ENCODE data around the gene CRYBG3. TPM values are rescaled to one million over a fixed set of nuclear protein-coding genes. Genes with fewer than 3 reads are reported as not detected.
"Not testable (repeated sequence)": the region's sequence is repeated elsewhere in the genome, so short reads cannot be mapped to it uniquely, and the experiment has no call there.

The CRYBG3 gene
- total and polyA plus RNA-seq, 5 donors from 2014 or later: 1.1 to 4.4 (median 1.3) TPM

- Histone ChIP-seq H3K9me3 (ENCODE audit: control insufficient read depth in 2 of 2, low read length in 2 of 2) (peaks cover 4 to 7% of the 10 kb centered on the region in 2 experiments), H3K36me3 (ENCODE audit: control insufficient read depth, insufficient read depth, low read length) (no peaks in the 10 kb centered on the region), H3K27ac (ENCODE audit: insufficient read depth, low read length, poor library complexity, severe bottlenecking) (no peak overlapping the region), H3K4me3 (ENCODE audit: low read depth, low read length) (no peak overlapping the region), H3K27me3 (ENCODE audit: control insufficient read depth, insufficient read depth, low read length) (no peaks in the 10 kb centered on the region), H3K4me1 (ENCODE audit: control insufficient read depth, insufficient read depth, low read length, poor library complexity, severe bottlenecking) (no peaks in the 10 kb centered on the region)
- Mint-ChIP-seq H3K4me1 (peaks cover 0 to 10% (median 5%) of the 10 kb centered on the region in 4 donors), H3K4me3 (peak overlapping the region in 1 of 4 donors; percentile 20), H3K27ac (peak overlapping the region in 1 of 3 donors; percentile 7), H3K36me3 (peaks cover 5% of the 10 kb centered on the region), H3K9me3 (no peaks in the 10 kb centered on the region), H3K27me3 (peaks cover 4% of the 10 kb centered on the region)
- ATAC-seq (ENCODE audit: low read depth in 2 of 2): no peak
- DNase-seq: no peak
These were observed 79.8 kb downstream of the CRYBG3 start for GRCh38 chr3:97901313-97902248.

GRCh38 chr3:97909830-97910229 lies 88.0 kb downstream of the CRYBG3 start:
- H3K36me3 ChIP-seq (ENCODE audit: control insufficient read depth, insufficient read depth, low read length); H3K4me3 ChIP-seq (ENCODE audit: low read depth, low read length); H3K9me3 ChIP-seq (ENCODE audit: control insufficient read depth in 2 of 2, low read length in 2 of 2); ATAC-seq (ENCODE audit: low read depth in 2 of 2); H3K27me3 ChIP-seq (ENCODE audit: control insufficient read depth, insufficient read depth, low read length); H3K27ac ChIP-seq (ENCODE audit: insufficient read depth, low read length, poor library complexity, severe bottlenecking); H3K27me3 Mint-ChIP-seq: not testable (repeated sequence)
- peaks cover 18% of the 10 kb centered on the region for H3K4me1 ChIP-seq (ENCODE audit: control insufficient read depth, insufficient read depth, low read length, poor library complexity, severe bottlenecking)
- Mint-ChIP-seq H3K36me3 (peaks cover 23% of the 10 kb centered on the region), H3K27ac (peak overlapping the region in 2 of 3 donors; percentile 86 to 95), H3K9me3 (peaks cover 0 to 17% (median 0%) of the 10 kb centered on the region in 7 donors), H3K4me1 (peaks cover 22 to 39% (median 32%) of the 10 kb centered on the region in 4 donors), H3K4me3 (peak overlapping the region; percentile 80 to 95 (median 86))
- peak in 1 of 3 donors; percentile 19 for DNase-seq

GRCh38 chr3:97910236-97910831 lies 88.5 kb downstream of the CRYBG3 start:
- peaks cover 23% of the 10 kb centered on the region for H3K36me3 Mint-ChIP-seq
- ATAC-seq (ENCODE audit: low read depth in 2 of 2): peak; percentile 16 to 22
- peak overlapping the region; percentile 59 for H3K27ac ChIP-seq (ENCODE audit: insufficient read depth, low read length, poor library complexity, severe bottlenecking)

GRCh38 chr3:97910931-97911351 lies 89.1 kb downstream of the CRYBG3 start:
- no peaks in the 10 kb centered on the region for H3K36me3 ChIP-seq (ENCODE audit: control insufficient read depth, insufficient read depth, low read length)
- H3K4me3 ChIP-seq (ENCODE audit: low read depth, low read length): peak overlapping the region; percentile 28
- H3K27me3 ChIP-seq (ENCODE audit: control insufficient read depth, insufficient read depth, low read length): no peaks in the 10 kb centered on the region
- DNase-seq: peak in 2 of 3 donors; percentile 14 to 66
- H3K27ac ChIP-seq (ENCODE audit: insufficient read depth, low read length, poor library complexity, severe bottlenecking): peak overlapping the region; percentile 59
- ATAC-seq (ENCODE audit: low read depth in 2 of 2): peak; percentile 58 to 69
- Mint-ChIP-seq H3K27ac (peak overlapping the region; percentile 78 to 95 (median 86)), H3K36me3 (peaks cover 23% of the 10 kb centered on the region), H3K27me3 (no peaks in the 10 kb centered on the region), H3K4me3 (peak overlapping the region; percentile 80 to 95 (median 86)), H3K4me1 (peaks cover 28 to 46% (median 32%) of the 10 kb centered on the region in 4 donors), H3K9me3 (peaks cover 0 to 17% (median 0%) of the 10 kb centered on the region in 7 donors)
- peaks cover 18% of the 10 kb centered on the region for H3K4me1 ChIP-seq (ENCODE audit: control insufficient read depth, insufficient read depth, low read length, poor library complexity, severe bottlenecking)
- H3K9me3 ChIP-seq (ENCODE audit: control insufficient read depth in 2 of 2, low read length in 2 of 2): no peaks in the 10 kb centered on the region

More at GRCh38 chr3:97910236-97910831, 88.5 kb downstream of the CRYBG3 start:
- H3K27me3 Mint-ChIP-seq; H3K9me3 ChIP-seq (ENCODE audit: control insufficient read depth in 2 of 2, low read length in 2 of 2); H3K36me3 ChIP-seq (ENCODE audit: control insufficient read depth, insufficient read depth, low read length); H3K27me3 ChIP-seq (ENCODE audit: control insufficient read depth, insufficient read depth, low read length): not testable (repeated sequence)
- Mint-ChIP-seq H3K4me3 (peak overlapping the region; percentile 80 to 95 (median 86)), H3K27ac (peak overlapping the region; percentile 78 to 95 (median 86)), H3K4me1 (peaks cover 26 to 43% (median 32%) of the 10 kb centered on the region in 4 donors), H3K9me3 (peaks cover 0 to 17% (median 0%) of the 10 kb centered on the region in 7 donors)
- Histone ChIP-seq H3K4me3 (ENCODE audit: low read depth, low read length) (peak overlapping the region; percentile 28), H3K4me1 (ENCODE audit: control insufficient read depth, insufficient read depth, low read length, poor library complexity, severe bottlenecking) (peaks cover 18% of the 10 kb centered on the region)
- peak; percentile 1 to 61 (median 5) for DNase-seq

GRCh38 chr3:97911459-97911858 lies 89.6 kb downstream of the CRYBG3 start:
- Histone ChIP-seq H3K27ac (ENCODE audit: insufficient read depth, low read length, poor library complexity, severe bottlenecking) (peak overlapping the region; percentile 59), H3K4me3 (ENCODE audit: low read depth, low read length) (peak overlapping the region; percentile 9), H3K27me3 (ENCODE audit: control insufficient read depth, insufficient read depth, low read length) (no peaks in the 10 kb centered on the region), H3K36me3 (ENCODE audit: control insufficient read depth, insufficient read depth, low read length) (no peaks in the 10 kb centered on the region), H3K4me1 (ENCODE audit: control insufficient read depth, insufficient read depth, low read length, poor library complexity, severe bottlenecking) (peaks cover 18% of the 10 kb centered on the region), H3K9me3 (ENCODE audit: control insufficient read depth in 2 of 2, low read length in 2 of 2) (no peaks in the 10 kb centered on the region)
- DNase-seq: no peak
- Mint-ChIP-seq H3K27me3 (no peaks in the 10 kb centered on the region), H3K4me1 (peaks cover 29 to 46% (median 32%) of the 10 kb centered on the region in 4 donors), H3K9me3 (peaks cover 0 to 17% (median 2%) of the 10 kb centered on the region in 7 donors), H3K4me3 (peak overlapping the region in 3 of 4 donors; percentile 86 to 95 (median 87)), H3K27ac (peak overlapping the region; percentile 78 to 95 (median 86)), H3K36me3 (peaks cover 27% of the 10 kb centered on the region)
- ATAC-seq (ENCODE audit: low read depth in 2 of 2): no peak

GRCh38 chr3:97914388-97914787 lies 92.6 kb downstream of the CRYBG3 start:
- H3K36me3 ChIP-seq (ENCODE audit: control insufficient read depth, insufficient read depth, low read length): no peaks in the 10 kb centered on the region
- Mint-ChIP-seq H3K27ac (no peak overlapping the region), H3K36me3 (peaks cover 41% of the 10 kb centered on the region)

GRCh38 chr3:97916576-97916975 lies 94.8 kb downstream of the CRYBG3 start:
- no peak overlapping the region for H3K27ac Mint-ChIP-seq
- H3K36me3 ChIP-seq (ENCODE audit: control insufficient read depth, insufficient read depth, low read length): no peaks in the 10 kb centered on the region
- H3K4me3 ChIP-seq (ENCODE audit: low read depth, low read length): no peak overlapping the region
- H3K27me3 Mint-ChIP-seq: no peaks in the 10 kb centered on the region
- ATAC-seq (ENCODE audit: low read depth in 2 of 2) (no peak), DNase-seq (no peak)
- peaks cover 7% of the 10 kb centered on the region for H3K4me1 ChIP-seq (ENCODE audit: control insufficient read depth, insufficient read depth, low read length, poor library complexity, severe bottlenecking)
- H3K9me3 Mint-ChIP-seq: peaks cover 0 to 4% (median under 1%) of the 10 kb centered on the region in 7 donors
- peaks cover 46% of the 10 kb centered on the region for H3K36me3 Mint-ChIP-seq
- peaks cover 18 to 29% (median 23%) of the 10 kb centered on the region in 4 donors for H3K4me1 Mint-ChIP-seq
- no peaks in the 10 kb centered on the region for H3K27me3 ChIP-seq (ENCODE audit: control insufficient read depth, insufficient read depth, low read length)
- H3K9me3 ChIP-seq (ENCODE audit: control insufficient read depth in 2 of 2, low read length in 2 of 2): no peaks in the 10 kb centered on the region
- H3K4me3 Mint-ChIP-seq: no peak overlapping the region
- no peak overlapping the region for H3K27ac ChIP-seq (ENCODE audit: insufficient read depth, low read length, poor library complexity, severe bottlenecking)

More at GRCh38 chr3:97914388-97914787, 92.6 kb downstream of the CRYBG3 start:
- H3K4me3 Mint-ChIP-seq: no peak overlapping the region
- H3K4me1 Mint-ChIP-seq: peaks cover 30 to 44% (median 35%) of the 10 kb centered on the region in 4 donors
- Histone ChIP-seq H3K27ac (ENCODE audit: insufficient read depth, low read length, poor library complexity, severe bottlenecking) (no peak overlapping the region), H3K4me1 (ENCODE audit: control insufficient read depth, insufficient read depth, low read length, poor library complexity, severe bottlenecking) (peaks cover 18% of the 10 kb centered on the region), H3K4me3 (ENCODE audit: low read depth, low read length) (no peak overlapping the region), H3K9me3 (ENCODE audit: control insufficient read depth in 2 of 2, low read length in 2 of 2) (no peaks in the 10 kb centered on the region), H3K27me3 (ENCODE audit: control insufficient read depth, insufficient read depth, low read length) (no peaks in the 10 kb centered on the region)
- DNase-seq (peak in 1 of 3 donors; percentile 7), ATAC-seq (ENCODE audit: low read depth in 2 of 2) (no peak)
- H3K9me3 Mint-ChIP-seq: peaks cover 0 to 12% (median 2%) of the 10 kb centered on the region in 7 donors
- H3K27me3 Mint-ChIP-seq: no peaks in the 10 kb centered on the region

All from CD4-positive, CD25-positive, alpha-beta regulatory T cell (primary cell).